Transverse colon (tissue), 4 donors: Measurements from ENCODE around the gene ACVR1C. TPM values are rescaled to one million over a fixed set of nuclear protein-coding genes. Genes with fewer than 3 reads are reported as not detected.
A peak's percentile ranks its signal among the peaks of the same experiment; 100 is the strongest.

ENCODE experiments used
- DNase-seq: peaks from one replicate; pipeline ENCODE4 v3.0.0-alpha.2; 2019
- H3K27ac ChIP-seq, 4 donors: fragments of 200-600 bp; sonication (generic); 2 replicates each; pipeline ENCODE4 v1.5.1; 2016 to 2018; ENCODE audit warnings: inconsistent platforms in 4 of 4
- H3K27me3 ChIP-seq: fragments of 200-600 bp; sonication (generic); 2 replicates; pipeline ENCODE4 v1.5.1; 2017; ENCODE audit warnings: inconsistent platforms
- H3K36me3 ChIP-seq, 4 donors: fragments of 200-600 bp; sonication (generic); 2 replicates each; pipeline ENCODE4 v1.5.1; 2017 to 2019; ENCODE audit warnings: inconsistent platforms in 4 of 4
- H3K4me1 ChIP-seq, 4 donors: fragments of 200-600 bp; sonication (generic); 2 replicates each; pipeline ENCODE4 v1.5.1; 2017 to 2020; ENCODE audit warnings: inconsistent platforms in 4 of 4
- H3K4me3 ChIP-seq, 4 donors: fragments of 200-600 bp; sonication (generic); 1 replicate in 1 of 4; 2 replicates in 3 of 4; pipeline versions ENCODE4 v1.5.1 to v1.6.1; 2017 to 2019; ENCODE audit warnings: inconsistent platforms in 4 of 4
- H3K9me3 ChIP-seq, 2 donors: fragments of 200-600 bp; sonication (generic); 2 replicates each; pipeline ENCODE4 v1.5.1; 2017 to 2019; ENCODE audit warnings: inconsistent platforms in 2 of 2
- EP300 ChIP-seq: sonication (generic); formaldehyde crosslinking; IDR thresholded peaks from one replicate; pipeline ENCODE4 v1.6.1; 2017; ENCODE audit warnings: antibody characterized with exemption, low read depth
- POLR2A ChIP-seq: fragments of 450-650 bp; IDR thresholded peaks from one replicate; pipeline ENCODE4 v1.6.1; 2016; ENCODE audit warnings: antibody characterized with exemption, mild to moderate bottlenecking, moderate library complexity
- POLR2AphosphoS5 ChIP-seq, 3 donors: sonication (generic); formaldehyde crosslinking; IDR thresholded peaks; one replicate each; pipeline ENCODE4 v1.6.1; 2016; ENCODE audit warnings: antibody characterized with exemption in 3 of 3
- WGBS, 2 donors: methylation state at CpG; one replicate each; pipeline ENCODE4 v1.1.5; 2018; ENCODE audit warnings: low coverage in 1 of 2; 5-methylcytosine and 5-hydroxymethylcytosine counted together
- in situ Hi-C, 4 donors: fragments of 200-750 bp; cut with MboI; loops; one replicate each; pipeline versions ENCODE4 v1.15.0 to v1.15.1; 2017; ENCODE audit warnings: low sequenced_read_pairs in 3 of 4, low pct_ligation_motif_present in 1 of 4, low pct_unique_long_range_greater_than_20kb in 1 of 4
- intact Hi-C: fragments of 100-400 bp; cut with DNase I; formaldehyde crosslinking; loops from one replicate; pipeline ENCODE4 v1.15.1; 2023; ENCODE audit warnings: low total_unique reads
- total RNA-seq, 4 donors: library from RNA; depleted of rRNA; stranded (reverse); fragments of >200 nt; gene quantifications; one replicate each; pipeline ENCODE4 v1.1.0, GENCODE V29; 2016
- TF ChIP-seq, protein P1 (sequence below), 5 experiments: fragments of 200-600 bp in 3 of 5; fragments of 450-650 bp in 2 of 5; sonication (generic) in 3 of 5; IDR thresholded peaks; 1 replicate in 2 of 5; 2 replicates in 3 of 5; pipeline ENCODE4 v1.5.1; 2016 to 2017; ENCODE audit warnings: antibody characterized with exemption in 5 of 5, inconsistent platforms in 3 of 5, mild to moderate bottlenecking in 2 of 5, moderate library complexity in 1 of 5

ACVR1C gene
- total RNA-seq, 4 donors from 2014 or later, result 8.2 to 13.7 (median 11.9) TPM

DNA sequence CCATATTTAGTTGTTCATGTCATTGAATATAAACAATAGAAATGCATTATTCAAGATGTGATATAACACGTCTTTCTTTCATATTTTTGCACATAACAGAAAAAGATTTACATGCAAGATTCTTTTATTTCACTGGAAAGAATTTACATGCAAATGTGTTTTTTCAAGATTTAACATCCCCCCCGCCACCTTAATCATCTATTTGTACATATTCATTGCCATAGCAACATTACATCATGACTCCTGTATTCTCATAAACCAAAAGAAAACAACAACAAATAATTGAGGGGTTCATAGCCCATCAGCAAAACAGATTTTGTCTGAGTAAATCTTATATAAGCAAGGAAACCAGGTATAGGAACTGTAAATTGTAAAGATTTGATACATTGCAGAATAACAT, 3.2 kb upstream of the ACVR1C start:
- H3K4me3 ChIP-seq, result no peak overlapping the region
- no peaks in the 10 kb centered on the region for H3K9me3 ChIP-seq
- in situ Hi-C loops, result no loop called here
- no peak overlapping the region for H3K27ac ChIP-seq
- DNase-seq, result no peak
- no peaks in the 10 kb centered on the region for H3K36me3 ChIP-seq
- H3K27me3 ChIP-seq, result no peaks in the 10 kb centered on the region
- TF ChIP-seq POLR2AphosphoS5 (IDR thresholded peaks at IDR 0.05), result no peak
- no peak for TF ChIP-seq EP300
- TF ChIP-seq, protein P1, sequence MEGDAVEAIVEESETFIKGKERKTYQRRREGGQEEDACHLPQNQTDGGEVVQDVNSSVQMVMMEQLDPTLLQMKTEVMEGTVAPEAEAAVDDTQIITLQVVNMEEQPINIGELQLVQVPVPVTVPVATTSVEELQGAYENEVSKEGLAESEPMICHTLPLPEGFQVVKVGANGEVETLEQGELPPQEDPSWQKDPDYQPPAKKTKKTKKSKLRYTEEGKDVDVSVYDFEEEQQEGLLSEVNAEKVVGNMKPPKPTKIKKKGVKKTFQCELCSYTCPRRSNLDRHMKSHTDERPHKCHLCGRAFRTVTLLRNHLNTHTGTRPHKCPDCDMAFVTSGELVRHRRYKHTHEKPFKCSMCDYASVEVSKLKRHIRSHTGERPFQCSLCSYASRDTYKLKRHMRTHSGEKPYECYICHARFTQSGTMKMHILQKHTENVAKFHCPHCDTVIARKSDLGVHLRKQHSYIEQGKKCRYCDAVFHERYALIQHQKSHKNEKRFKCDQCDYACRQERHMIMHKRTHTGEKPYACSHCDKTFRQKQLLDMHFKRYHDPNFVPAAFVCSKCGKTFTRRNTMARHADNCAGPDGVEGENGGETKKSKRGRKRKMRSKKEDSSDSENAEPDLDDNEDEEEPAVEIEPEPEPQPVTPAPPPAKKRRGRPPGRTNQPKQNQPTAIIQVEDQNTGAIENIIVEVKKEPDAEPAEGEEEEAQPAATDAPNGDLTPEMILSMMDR (IDR thresholded peaks at IDR 0.05), result no peak
- no peak for TF ChIP-seq POLR2A
- WGBS, 2 donors, result 63 to 72% methylated on average over 2 of the region's 2 CpGs
- intact Hi-C loops, result no loop called here
- peaks cover 0 to 8% (median 4%) of the 10 kb centered on the region in 4 donors for H3K4me1 ChIP-seq

GRCh38 chr2:157627594-157628476, 829 bp downstream of the ACVR1C start:
- TF ChIP-seq POLR2AphosphoS5 (IDR thresholded peaks at IDR 0.05), result peak in 2 of 3 donors; percentile 15 to 42
- TF ChIP-seq EP300, result no peak
- TF ChIP-seq POLR2A, result no peak
- H3K4me1 ChIP-seq, result peaks cover 0 to 12% (median 4%) of the 10 kb centered on the region in 4 donors
- peak overlapping the region; percentile 85 to 91 (median 87) for H3K27ac ChIP-seq
- in situ Hi-C loops, result no loop called here
- 3 to 4% methylated on average over 17 to 31 of the region's 31 CpGs for WGBS, 2 donors
- H3K36me3 ChIP-seq, result no peaks in the 10 kb centered on the region
- peak; percentile 82 for DNase-seq
- intact Hi-C loops, result no loop called here
- no peaks in the 10 kb centered on the region for H3K27me3 ChIP-seq
- no peaks in the 10 kb centered on the region for H3K9me3 ChIP-seq
- peak overlapping the region; percentile 26 to 63 (median 52) for H3K4me3 ChIP-seq

DNA sequence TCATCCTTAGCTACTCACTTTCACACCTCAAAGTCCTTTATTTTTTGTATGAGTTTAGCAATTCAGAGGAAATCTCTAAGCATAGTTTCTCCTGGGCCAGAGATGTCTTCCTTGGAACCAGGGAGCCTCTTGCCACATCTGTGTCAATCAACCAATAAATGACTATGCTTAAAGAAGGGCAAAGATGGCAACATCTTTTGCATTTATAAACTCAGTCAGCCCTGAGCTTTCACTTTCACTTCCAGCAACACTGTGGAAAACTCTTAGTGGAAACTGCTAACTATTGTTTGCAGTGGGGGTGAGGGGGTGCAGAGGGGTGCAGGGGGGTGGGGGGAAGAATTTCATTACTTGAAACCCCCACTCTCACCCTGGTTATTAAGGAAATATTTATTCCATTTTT, 3.4 kb downstream of the ACVR1C start:
- Histone ChIP-seq H3K4me1 (peaks cover 0 to 12% (median 4%) of the 10 kb centered on the region in 4 donors), H3K27ac (no peak overlapping the region), H3K9me3 (no peaks in the 10 kb centered on the region), H3K4me3 (no peak overlapping the region), H3K36me3 (no peaks in the 10 kb centered on the region), H3K27me3 (no peaks in the 10 kb centered on the region)
- no peak for DNase-seq
- TF ChIP-seq EP300 (no peak), POLR2A (no peak), POLR2AphosphoS5 (IDR thresholded peaks at IDR 0.05) (no peak)
- TF ChIP-seq, protein P1 (IDR thresholded peaks at IDR 0.05), result no peak
- in situ Hi-C loops (no loop called here), intact Hi-C loops (no loop called here)

DNA sequence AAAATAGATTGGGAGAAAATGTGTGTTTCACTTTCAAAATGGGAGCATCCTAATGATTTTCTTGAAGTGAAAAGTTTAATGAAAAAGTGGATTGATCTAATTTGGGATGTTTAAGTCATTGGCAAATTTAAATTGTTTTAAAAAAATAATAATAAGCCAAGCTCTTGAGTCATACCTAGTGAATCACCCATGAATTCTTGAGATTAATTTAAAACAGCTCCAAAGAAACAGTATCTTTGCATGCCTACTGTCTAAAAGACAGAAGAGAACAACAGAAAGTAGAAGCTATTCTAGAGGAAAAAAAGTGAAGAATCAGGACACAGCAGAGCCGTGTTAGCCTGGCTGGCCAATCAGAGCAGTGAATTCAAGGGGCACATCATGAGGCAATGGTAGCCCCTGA, 7.7 kb downstream of the ACVR1C start:
- intact Hi-C loops (no loop called here), in situ Hi-C loops (no loop called here)

More for the DNA sequence above, 7.7 kb downstream of the ACVR1C start:
- TF ChIP-seq EP300, result no peak
- TF ChIP-seq POLR2A, result no peak
- TF ChIP-seq, protein P1 (IDR thresholded peaks at IDR 0.05), result no peak
- no peak for TF ChIP-seq POLR2AphosphoS5 (IDR thresholded peaks at IDR 0.05)
- Histone ChIP-seq H3K27me3 (no peaks in the 10 kb centered on the region), H3K36me3 (no peaks in the 10 kb centered on the region), H3K9me3 (no peaks in the 10 kb centered on the region), H3K27ac (no peak overlapping the region), H3K4me3 (no peak overlapping the region), H3K4me1 (peaks cover 0 to 3% (median 0%) of the 10 kb centered on the region in 4 donors)
- no peak for DNase-seq
- WGBS, 2 donors, result 71 to 72% methylated on average over 1 of the region's 1 CpG
